CD4-positive, alpha-beta memory T cell (primary cell): ENCODE measurements around the gene TTLL5. TPM values are rescaled to one million over a fixed set of nuclear protein-coding genes. Genes with fewer than 3 reads are reported as not detected.

Source experiments
- CTCF ChIA-PET: fragments of 350-600 bp; sonication (Branson Sonifier 250); formaldehyde crosslinking; loops from one replicate; lab custom pipeline; 2021; ENCODE audit warnings: inconsistent platforms; ENCODE audit not compliant: partially characterized antibody; lab: Charles Lee
- POLR2A ChIA-PET: fragments of 350-600 bp; sonication (Branson Sonifier 250); formaldehyde crosslinking; loops from one replicate; lab custom pipeline; 2021; ENCODE audit not compliant: partially characterized antibody; lab: Charles Lee
- DNase-seq, 5 donors: peaks; one replicate each; pipeline versions ENCODE4 v3.0.0 to v3.0.0-alpha.2; 2020 to 2022; ENCODE audit warnings: mixed read lengths in 1 of 5
- H3K27ac ChIP-seq: one replicate; pipeline ENCODE4 v1.7.0; 2013; ENCODE audit warnings: low read depth, low read length
- H3K27me3 ChIP-seq: 2 replicates; pipeline ENCODE4 v1.7.0; 2013; ENCODE audit warnings: mild to moderate bottlenecking, low read length, moderate library complexity; ENCODE audit not compliant: insufficient read depth
- H3K36me3 ChIP-seq: 2 replicates; pipeline ENCODE4 v1.7.0; 2013; ENCODE audit warnings: mild to moderate bottlenecking, low read length, moderate library complexity; ENCODE audit not compliant: insufficient read depth
- H3K4me1 ChIP-seq: 2 replicates; pipeline ENCODE4 v1.7.0; 2013; ENCODE audit warnings: mild to moderate bottlenecking, low read length, moderate library complexity; ENCODE audit not compliant: insufficient read depth
- H3K4me3 ChIP-seq, 2 donors: one replicate each; pipeline ENCODE4 v1.7.0; 2013; ENCODE audit warnings: low read length in 2 of 2, mild to moderate bottlenecking in 1 of 2
- H3K9me3 ChIP-seq, 2 donors: one replicate each; pipeline ENCODE4 v1.7.0; 2013; ENCODE audit warnings: low read length in 2 of 2, control low read depth in 1 of 2; ENCODE audit not compliant: control insufficient read depth in 1 of 2
- H3K27ac Mint-ChIP-seq, 7 donors: one replicate each; pipeline ENCODE4 v1.8.0; 2020 to 2021; ENCODE audit warnings: mixed read lengths in 7 of 7, mild to moderate bottlenecking in 6 of 7, inconsistent platforms in 3 of 7, moderate library complexity in 3 of 7
- H3K27me3 Mint-ChIP-seq, 2 donors: one replicate each; pipeline ENCODE4 v1.8.0; 2020 to 2021; ENCODE audit warnings: mixed read lengths in 2 of 2
- H3K36me3 Mint-ChIP-seq, 2 donors: one replicate each; pipeline ENCODE4 v1.8.0; 2020 to 2021; ENCODE audit warnings: mixed read lengths in 2 of 2, inconsistent platforms in 1 of 2, mild to moderate bottlenecking in 1 of 2
- H3K4me1 Mint-ChIP-seq, 4 donors: one replicate each; pipeline ENCODE4 v1.8.0; 2020 to 2021; ENCODE audit warnings: mixed read lengths in 4 of 4, mild to moderate bottlenecking in 1 of 4
- H3K4me3 Mint-ChIP-seq, 8 donors: one replicate each; pipeline ENCODE4 v1.8.0; 2020 to 2021; ENCODE audit warnings: mixed read lengths in 8 of 8, mild to moderate bottlenecking in 7 of 8, moderate library complexity in 6 of 8, inconsistent platforms in 3 of 8
- H3K9me3 Mint-ChIP-seq, 8 donors: one replicate each; pipeline ENCODE4 v1.8.0; 2020 to 2021; ENCODE audit warnings: mixed read lengths in 8 of 8, mild to moderate bottlenecking in 5 of 8, inconsistent platforms in 3 of 8, moderate library complexity in 1 of 8
- intact Hi-C: fragments of 100-400 bp; cut with micrococcal nuclease; formaldehyde crosslinking; loops from one replicate; pipeline ENCODE4 v1.15.1; 2023
- polyA plus RNA-seq, 2 donors: library from polyadenylated mRNA; unstranded; fragments of 300-500 nt; fragmentation: Illumina TruSeq; gene quantifications; one replicate each; pipeline ENCODE4 v1.2.3, GENCODE V29; 2021
- total RNA-seq, 2 experiments: library from RNA; stranded (reverse); gene quantifications; one replicate each; pipeline ENCODE4 v1.2.3, GENCODE V29; 2021

The TTLL5 gene
- total and polyA plus RNA-seq, 4 experiments from 2014 or later = 8.4 to 28.2 (median 20.5) TPM

DNA sequence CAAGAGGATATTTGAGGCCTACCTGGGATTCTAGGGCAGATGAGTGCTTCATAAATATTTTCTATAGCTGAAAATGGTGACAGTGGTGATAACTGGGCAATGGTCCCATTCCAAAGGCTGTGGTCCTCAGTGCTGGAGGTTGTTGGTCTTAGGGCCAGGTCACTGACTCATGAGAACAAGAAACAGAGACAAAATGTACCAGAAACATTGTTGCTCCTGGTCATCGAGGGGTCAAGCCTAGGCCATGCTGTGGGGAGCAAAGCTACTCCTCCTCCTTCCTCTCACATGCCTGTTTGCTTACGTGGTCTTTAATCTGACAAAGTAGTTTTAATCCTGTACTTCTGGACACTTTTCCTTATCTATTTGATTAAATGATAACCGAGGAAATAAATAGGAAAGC, 34.2 kb upstream of the TTLL5 start:
- Histone ChIP-seq H3K4me1 (no peaks in the 10 kb centered on the region), H3K36me3 (no peaks in the 10 kb centered on the region), H3K27ac (no peak overlapping the region), H3K4me3 (no peak overlapping the region), H3K27me3 (no peaks in the 10 kb centered on the region), H3K9me3 (no peaks in the 10 kb centered on the region)
- Mint-ChIP-seq H3K4me3 (no peak overlapping the region), H3K9me3 (no peaks in the 10 kb centered on the region), H3K4me1 (no peaks in the 10 kb centered on the region), H3K27ac (no peak overlapping the region), H3K36me3 (peaks cover 2 to 20% of the 10 kb centered on the region in 2 donors), H3K27me3 (no peaks in the 10 kb centered on the region)
- CTCF ChIA-PET = interaction anchor here (1.3 kb wide), 1 partner anchor 49 kb away, joined by 4 read pairs; no protein-coding TSS in a partner anchor
- no peak for DNase-seq
- POLR2A ChIA-PET = no interaction called here
- intact Hi-C loops = no loop called here

DNA sequence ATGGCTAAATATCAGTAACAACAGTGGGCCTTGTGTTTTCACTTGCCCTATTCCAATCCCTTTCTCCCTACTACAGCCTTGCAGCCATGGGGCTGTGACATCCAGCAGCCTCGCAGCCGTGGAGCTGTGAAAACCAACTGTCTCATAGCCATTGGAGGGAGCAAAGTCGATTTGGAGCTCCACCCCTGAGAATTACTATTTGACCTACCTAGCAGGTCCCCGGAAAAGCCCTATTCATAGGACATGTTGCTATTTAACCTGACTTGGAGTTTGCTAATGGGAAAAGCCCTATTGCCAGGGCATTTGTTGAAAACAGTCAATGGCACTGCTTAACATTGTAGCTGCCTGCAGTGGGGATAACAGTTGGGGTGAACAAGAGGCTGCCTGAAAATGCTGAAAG, 33.6 kb upstream of the TTLL5 start:
- intact Hi-C loops = no loop called here
- Mint-ChIP-seq H3K4me3 (no peak overlapping the region), H3K4me1 (no peaks in the 10 kb centered on the region), H3K27ac (no peak overlapping the region), H3K9me3 (no peaks in the 10 kb centered on the region), H3K27me3 (no peaks in the 10 kb centered on the region), H3K36me3 (peaks cover 2 to 20% of the 10 kb centered on the region in 2 donors)
- Histone ChIP-seq H3K4me3 (no peak overlapping the region), H3K36me3 (no peaks in the 10 kb centered on the region), H3K27ac (no peak overlapping the region), H3K27me3 (no peaks in the 10 kb centered on the region), H3K4me1 (no peaks in the 10 kb centered on the region), H3K9me3 (no peaks in the 10 kb centered on the region)
- no peak for DNase-seq
- CTCF ChIA-PET = interaction anchor here (1.3 kb wide), 1 partner anchor 50 kb away, joined by 4 read pairs; no protein-coding TSS in a partner anchor
- POLR2A ChIA-PET = no interaction called here

DNA sequence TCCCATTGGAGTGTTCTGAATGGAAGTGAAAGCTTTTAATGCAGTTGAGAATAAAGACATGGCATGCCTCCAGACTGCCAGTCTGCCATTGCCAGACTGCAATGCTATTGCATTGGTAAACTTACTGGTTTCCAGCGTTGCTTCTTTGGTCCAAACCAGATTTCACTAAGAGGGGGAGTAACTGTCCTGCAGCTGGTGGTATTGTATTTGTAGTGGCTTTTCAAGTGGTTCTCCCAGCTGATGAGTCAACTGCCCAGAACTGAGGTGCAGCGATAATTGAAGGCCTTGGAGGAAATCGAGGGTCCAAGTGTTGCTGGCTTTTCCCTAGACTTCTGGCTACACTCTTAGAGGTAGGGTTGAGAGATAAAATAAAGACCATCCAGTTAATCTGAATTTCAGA, 32.2 kb upstream of the TTLL5 start:
- no peak overlapping the region for H3K4me3 ChIP-seq
- Mint-ChIP-seq H3K4me3 (no peak overlapping the region), H3K36me3 (peaks cover 2 to 20% of the 10 kb centered on the region in 2 donors), H3K9me3 (no peaks in the 10 kb centered on the region), H3K27me3 (no peaks in the 10 kb centered on the region), H3K27ac (no peak overlapping the region), H3K4me1 (no peaks in the 10 kb centered on the region)
- POLR2A ChIA-PET = interaction anchor here (1.8 kb wide), 1 partner anchor 12 kb away, joined by 3 read pairs; no protein-coding TSS in a partner anchor
- H3K36me3 ChIP-seq = no peaks in the 10 kb centered on the region
- CTCF ChIA-PET = interaction anchor here (1.0 kb wide), 1 partner anchor 52 kb away, joined by 3 read pairs; no protein-coding TSS in a partner anchor
- no peaks in the 10 kb centered on the region for H3K9me3 ChIP-seq
- intact Hi-C loops = no loop called here
- DNase-seq = no peak
- no peaks in the 10 kb centered on the region for H3K4me1 ChIP-seq
- no peaks in the 10 kb centered on the region for H3K27me3 ChIP-seq
- no peak overlapping the region for H3K27ac ChIP-seq

DNA sequence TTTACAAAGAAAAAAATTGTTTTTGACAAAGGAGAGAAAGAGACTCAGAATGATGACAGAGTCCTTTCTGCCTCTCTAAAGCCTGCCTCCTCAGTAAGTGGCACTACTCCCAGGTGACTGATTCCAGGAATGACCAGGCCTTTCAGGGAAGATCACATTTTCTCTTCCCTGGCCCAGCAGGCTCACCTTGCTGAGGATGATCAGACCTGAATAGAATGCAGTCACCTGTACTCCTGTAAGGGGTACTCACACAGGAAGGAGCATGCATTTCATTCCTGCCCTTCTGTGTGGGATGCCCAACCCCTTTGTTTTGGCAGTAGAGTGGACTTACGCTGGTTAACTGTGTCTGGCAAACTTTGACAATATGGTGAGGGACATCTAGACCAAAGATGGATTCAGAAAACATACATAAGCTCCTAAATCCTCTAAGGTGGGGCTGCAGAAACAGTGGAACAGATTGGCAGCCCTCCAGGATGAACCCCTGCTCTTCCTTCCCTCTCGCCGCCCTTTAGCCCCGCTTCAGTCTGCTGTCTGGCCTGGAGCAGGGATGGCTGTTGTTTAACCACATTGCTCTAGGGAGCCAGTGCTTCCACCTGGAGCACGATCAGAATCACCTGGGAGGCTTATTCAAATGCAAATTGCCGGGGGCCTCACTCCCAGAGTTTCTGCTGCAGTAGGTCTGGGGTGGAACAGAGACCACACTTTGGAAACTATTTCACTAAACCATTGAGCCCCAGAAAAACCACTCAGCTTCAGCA, 30.2 kb upstream of the TTLL5 start:
- H3K4me3 Mint-ChIP-seq = no peak overlapping the region
- ChIA-PET POLR2A (no interaction called here), CTCF (no interaction called here)
- no peaks in the 10 kb centered on the region for H3K9me3 Mint-ChIP-seq
- H3K9me3 ChIP-seq = no peaks in the 10 kb centered on the region
- no peaks in the 10 kb centered on the region for H3K27me3 Mint-ChIP-seq
- H3K36me3 ChIP-seq = no peaks in the 10 kb centered on the region
- no peak overlapping the region for H3K4me3 ChIP-seq
- no peaks in the 10 kb centered on the region for H3K27me3 ChIP-seq
- DNase-seq = no peak
- H3K4me1 ChIP-seq = no peaks in the 10 kb centered on the region
- no peak overlapping the region for H3K27ac ChIP-seq
- no peaks in the 10 kb centered on the region for H3K4me1 Mint-ChIP-seq
- peaks cover 2 to 16% of the 10 kb centered on the region in 2 donors for H3K36me3 Mint-ChIP-seq
- no peak overlapping the region for H3K27ac Mint-ChIP-seq
- intact Hi-C loops = no loop called here

DNA sequence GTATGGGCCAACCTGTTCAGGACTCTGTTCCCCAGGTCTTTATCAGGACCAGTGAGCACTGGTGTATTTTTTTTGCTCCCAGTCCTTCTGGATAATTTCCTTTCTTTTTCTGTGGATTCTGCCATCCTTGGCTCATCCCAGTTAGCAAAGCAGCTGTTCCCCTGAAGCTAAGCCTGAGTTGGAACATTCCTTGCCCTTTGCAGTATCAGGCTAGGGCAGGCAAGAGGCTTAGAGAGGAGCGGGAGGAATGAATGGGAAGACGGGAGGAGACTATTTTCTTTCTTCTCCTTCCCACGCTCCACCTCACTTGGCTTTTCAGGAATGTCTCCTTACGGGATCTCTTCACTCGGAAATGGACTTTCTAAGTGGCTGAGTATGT, 29.6 kb upstream of the TTLL5 start:
- POLR2A ChIA-PET = no interaction called here
- Mint-ChIP-seq H3K27ac (no peak overlapping the region), H3K9me3 (no peaks in the 10 kb centered on the region), H3K36me3 (peaks cover 2 to 14% of the 10 kb centered on the region in 2 donors), H3K4me1 (no peaks in the 10 kb centered on the region), H3K27me3 (no peaks in the 10 kb centered on the region), H3K4me3 (no peak overlapping the region)
- no peak for DNase-seq
- Histone ChIP-seq H3K4me1 (no peaks in the 10 kb centered on the region), H3K27ac (no peak overlapping the region), H3K4me3 (no peak overlapping the region), H3K36me3 (no peaks in the 10 kb centered on the region), H3K27me3 (no peaks in the 10 kb centered on the region), H3K9me3 (no peaks in the 10 kb centered on the region)
- intact Hi-C loops = no loop called here
- CTCF ChIA-PET = no interaction called here

DNA sequence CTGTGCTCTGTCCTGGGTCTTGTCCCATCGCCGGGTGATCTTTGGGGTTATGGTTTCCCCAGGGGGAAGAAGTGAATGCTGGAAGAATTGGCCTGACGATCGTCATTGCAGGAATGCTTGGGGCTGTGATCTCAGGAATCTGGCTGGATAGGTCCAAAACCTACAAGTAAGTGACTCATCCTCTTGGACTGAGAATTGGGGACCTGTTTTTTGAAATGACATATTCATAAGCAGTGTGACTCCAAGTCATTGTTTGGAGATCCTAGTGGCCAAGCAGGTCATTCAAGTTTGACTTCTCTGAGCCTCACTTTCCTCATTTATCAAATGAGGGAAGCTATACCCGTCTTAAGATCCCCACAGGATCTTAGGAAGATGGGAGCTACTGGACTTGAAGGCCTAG, 26.2 kb upstream of the TTLL5 start:
- no peaks in the 10 kb centered on the region for H3K4me1 Mint-ChIP-seq
- Histone ChIP-seq H3K9me3 (no peaks in the 10 kb centered on the region), H3K27ac (no peak overlapping the region), H3K27me3 (no peaks in the 10 kb centered on the region), H3K4me1 (no peaks in the 10 kb centered on the region), H3K36me3 (no peaks in the 10 kb centered on the region), H3K4me3 (no peak overlapping the region)
- no peaks in the 10 kb centered on the region for H3K9me3 Mint-ChIP-seq
- intact Hi-C loops = no loop called here
- no peak for DNase-seq
- ChIA-PET POLR2A (no interaction called here), CTCF (interaction anchor here (0.5 to 1.5 kb wide), 2 partner anchors 18 to 19 kb away, joined by 3 to 6 read pairs; no protein-coding TSS in a partner anchor)
- H3K27me3 Mint-ChIP-seq = no peaks in the 10 kb centered on the region
- no peak overlapping the region for H3K4me3 Mint-ChIP-seq
- H3K36me3 Mint-ChIP-seq = peaks cover 0 to 2% of the 10 kb centered on the region in 2 donors
- no peak overlapping the region for H3K27ac Mint-ChIP-seq

DNA sequence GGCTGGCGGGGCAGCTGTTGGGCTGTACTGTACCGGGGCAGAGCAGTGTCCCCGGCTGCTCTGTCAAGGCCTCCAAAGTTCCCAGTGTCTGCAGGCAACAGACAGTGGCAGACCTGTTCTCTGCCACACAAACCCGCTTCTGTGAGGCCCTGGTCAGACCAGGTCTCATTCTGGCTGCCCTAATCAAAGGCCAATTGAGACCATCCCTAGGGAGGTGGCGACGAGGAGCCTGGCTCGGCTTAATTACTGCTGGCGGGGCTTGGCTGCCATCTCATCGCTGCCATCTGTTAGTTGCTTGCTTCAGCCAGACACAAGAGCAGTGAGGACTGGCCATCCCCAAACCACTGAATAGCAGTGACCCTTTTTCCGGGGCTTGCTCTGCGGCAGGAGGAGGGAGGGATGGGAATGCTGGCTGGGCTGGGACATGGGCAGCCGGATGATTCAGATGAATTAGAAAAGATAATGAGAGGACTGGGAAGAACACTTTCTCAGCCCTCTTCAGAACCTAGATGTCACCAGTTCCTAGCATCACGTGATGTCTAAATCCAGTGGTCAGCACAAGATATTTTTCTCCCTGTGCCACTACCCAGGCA, 24.9 kb upstream of the TTLL5 start:
- POLR2A ChIA-PET = no interaction called here

More for the DNA sequence above, 24.9 kb upstream of the TTLL5 start:
- Histone ChIP-seq H3K36me3 (no peaks in the 10 kb centered on the region), H3K9me3 (no peaks in the 10 kb centered on the region), H3K27me3 (no peaks in the 10 kb centered on the region), H3K4me3 (no peak overlapping the region), H3K4me1 (no peaks in the 10 kb centered on the region), H3K27ac (no peak overlapping the region)
- Mint-ChIP-seq H3K36me3 (peaks cover 4 to 10% of the 10 kb centered on the region in 2 donors), H3K27me3 (no peaks in the 10 kb centered on the region), H3K27ac (no peak overlapping the region), H3K9me3 (no peaks in the 10 kb centered on the region), H3K4me3 (no peak overlapping the region), H3K4me1 (no peaks in the 10 kb centered on the region)
- no peak for DNase-seq
- intact Hi-C loops = no loop called here
- CTCF ChIA-PET = interaction anchor here (1.2 to 1.5 kb wide), 3 partner anchors 18 to 59 kb away, joined by 4 to 6 read pairs (median 6); no protein-coding TSS in a partner anchor
